BJ (cell line): ENCODE results near the gene CCL14. TPM values are rescaled to one million over a fixed set of nuclear protein-coding genes. Genes with fewer than 3 reads are reported as not detected.
"Not testable (repeated sequence)": the region's sequence is repeated elsewhere in the genome, so short reads cannot be mapped to it uniquely, and the experiment has no call there.

Source experiments
- CTCF ChIA-PET: fragments of 350-600 bp; formaldehyde crosslinking; extraction: SDS; loops from one replicate; lab custom pipeline; 2021; ENCODE audit warnings: antibody characterized with exemption, inconsistent platforms; lab: Yijun Ruan, JAX
- POLR2A ChIA-PET: fragments of 300-600 bp; sonication (Branson Sonifier 250); formaldehyde crosslinking; extraction: SDS; loops from one replicate; lab custom pipeline; 2021; ENCODE audit warnings: antibody characterized with exemption; lab: Charles Lee
- DNase-seq: peaks from one replicate; pipeline ENCODE4 v3.0.0-alpha.2; 2011; ENCODE audit warnings: low read depth
- H3K27me3 ChIP-seq: 2 replicates; pipeline ENCODE4 v1.6.0; 2011; ENCODE audit warnings: low read length; ENCODE audit not compliant: control insufficient read depth, insufficient read depth
- H3K36me3 ChIP-seq: 2 replicates; pipeline ENCODE4 v1.5.1; 2011; ENCODE audit warnings: low read length; ENCODE audit not compliant: control insufficient read depth, insufficient read depth
- H3K4me3 ChIP-seq: 2 replicates; pipeline ENCODE4 v1.5.1; 2011; ENCODE audit warnings: low read depth, mild to moderate bottlenecking, control low read depth, low read length
- CTCF ChIP-seq: IDR thresholded peaks from 2 replicates; pipeline ENCODE4 v1.5.1; 2011; ENCODE audit warnings: low read depth, mild to moderate bottlenecking, control low read depth, inconsistent platforms, low read length, moderate library complexity; ENCODE audit not compliant: insufficient read depth
- polyA plus RNA-seq: library from polyadenylated mRNA; depleted of rRNA; stranded (reverse); fragments of >200 nt; gene quantifications from 2 replicates; pipeline ENCODE4 v1.2.3, GENCODE V29; 2011

The CCL14 gene
- polyA plus RNA-seq, 1 experiment = not detected

- CTCF ChIA-PET = interaction anchor here (1.5 kb wide), 1 partner anchor 9 kb away, joined by 3 read pairs; no protein-coding TSS in a partner anchor
- POLR2A ChIA-PET = no interaction called here
- no peak overlapping the region for H3K4me3 ChIP-seq
- no peak for TF ChIP-seq CTCF
- H3K36me3 ChIP-seq = no peaks in the 10 kb centered on the region
- no peak for DNase-seq
- H3K27me3 ChIP-seq = peaks cover 2% of the 10 kb centered on the region; the same call in 1 of the 2 replicates
Measured at GRCh38 chr17:36001862-36002603, 15.5 kb upstream of the CCL14 start.

DNA sequence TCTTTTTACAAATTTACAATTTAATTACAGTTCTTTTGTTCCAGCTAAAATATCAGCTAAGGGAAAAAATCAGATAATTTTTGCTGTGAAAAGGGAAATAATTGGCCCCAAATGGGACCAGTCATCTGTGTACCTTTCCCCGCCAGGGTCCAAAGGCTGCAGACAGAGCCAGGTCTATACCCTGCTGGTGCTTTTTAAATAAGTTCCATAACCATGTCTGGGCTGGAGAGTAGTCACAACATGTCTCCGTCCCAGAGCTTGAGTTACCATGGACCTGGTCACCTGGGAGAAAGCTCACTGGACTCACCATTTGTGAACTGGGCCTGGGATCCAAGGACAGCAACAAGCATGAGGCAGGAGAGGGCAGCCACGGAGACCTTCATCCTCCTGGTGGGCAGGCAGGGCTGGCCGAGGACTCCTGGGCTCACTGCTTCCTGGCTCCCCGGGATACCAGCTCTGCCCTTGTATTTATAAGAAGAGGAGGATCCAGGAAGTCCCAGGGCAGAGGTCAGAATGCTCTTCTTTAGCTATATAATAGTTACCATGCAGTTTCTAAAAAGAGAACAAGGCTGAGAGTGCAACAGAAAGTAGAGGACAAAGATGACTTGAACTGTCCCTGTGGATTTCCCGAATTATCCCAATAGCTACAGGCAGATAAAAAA, 14.7 kb upstream of the CCL14 start, which contains the start of gene CCL15:
Gene CCL15 (minus strand): TSS at position 444 of the 662 bp plus-strand sequence. CDS start 61 bp downstream, at position 383.
- Histone ChIP-seq H3K27me3 (peaks cover 2% of the 10 kb centered on the region; the same call in 1 of the 2 replicates), H3K36me3 (no peaks in the 10 kb centered on the region), H3K4me3 (no peak within 1 kb of the TSS)
- ChIA-PET CTCF (interaction anchor here (1.5 kb wide), 1 partner anchor 8 kb away, joined by 3 read pairs; no protein-coding TSS in a partner anchor), POLR2A (no interaction called here)
- DNase-seq = no peak
- TF ChIP-seq CTCF = no peak

- POLR2A ChIA-PET = no interaction called here
- Histone ChIP-seq H3K36me3 (no peaks in the 10 kb centered on the region), H3K4me3 (no peak overlapping the region), H3K27me3 (peaks cover 2% of the 10 kb centered on the region; the same call in 1 of the 2 replicates)
- CTCF ChIA-PET = interaction anchor here (1.5 kb wide), 1 partner anchor 8 kb away, joined by 3 read pairs; no protein-coding TSS in a partner anchor
- no peak for TF ChIP-seq CTCF
- DNase-seq = no peak
Measured at GRCh38 chr17:36000732-36001109, 14.2 kb upstream of the CCL14 start.

GRCh38 chr17:35998756-35999155, 12.2 kb upstream of the CCL14 start:
- Histone ChIP-seq H3K4me3 (no peak overlapping the region), H3K36me3 (no peaks in the 10 kb centered on the region), H3K27me3 (no peaks in the 10 kb centered on the region)
- no peak for TF ChIP-seq CTCF
- ChIA-PET POLR2A (no interaction called here), CTCF (no interaction called here)
- DNase-seq = no peak

DNA sequence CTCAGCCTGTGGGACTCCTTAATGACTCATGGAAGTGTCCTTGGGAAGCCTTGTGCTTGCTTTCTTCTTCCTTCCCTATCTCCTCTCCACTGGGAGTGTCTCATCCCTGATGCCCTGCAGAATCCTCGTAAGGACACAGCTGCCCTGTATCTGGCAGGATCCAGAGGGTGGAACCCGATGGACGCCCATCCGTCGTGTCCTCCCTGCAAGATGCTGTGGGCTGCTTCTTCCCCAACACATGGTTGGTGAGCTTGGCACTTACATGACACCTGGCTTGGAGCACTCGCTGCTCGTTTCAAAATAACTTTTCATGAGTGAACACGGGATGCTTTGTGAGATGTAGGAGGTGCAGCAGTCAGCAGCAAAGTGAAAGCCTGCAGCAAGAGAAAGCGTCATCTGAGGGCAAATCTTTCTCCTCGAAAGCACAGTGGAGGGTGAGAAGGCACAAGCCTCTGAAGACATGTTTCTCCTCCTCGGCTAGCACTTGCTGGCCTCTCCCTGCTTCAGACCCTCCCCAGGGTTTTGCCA, 11.6 kb upstream of the CCL14 start:
- Histone ChIP-seq H3K27me3 (no peaks in the 10 kb centered on the region), H3K4me3 (no peak overlapping the region), H3K36me3 (no peaks in the 10 kb centered on the region)
- POLR2A ChIA-PET = no interaction called here
- no peak for DNase-seq
- CTCF ChIA-PET = no interaction called here
- no peak for TF ChIP-seq CTCF

DNA sequence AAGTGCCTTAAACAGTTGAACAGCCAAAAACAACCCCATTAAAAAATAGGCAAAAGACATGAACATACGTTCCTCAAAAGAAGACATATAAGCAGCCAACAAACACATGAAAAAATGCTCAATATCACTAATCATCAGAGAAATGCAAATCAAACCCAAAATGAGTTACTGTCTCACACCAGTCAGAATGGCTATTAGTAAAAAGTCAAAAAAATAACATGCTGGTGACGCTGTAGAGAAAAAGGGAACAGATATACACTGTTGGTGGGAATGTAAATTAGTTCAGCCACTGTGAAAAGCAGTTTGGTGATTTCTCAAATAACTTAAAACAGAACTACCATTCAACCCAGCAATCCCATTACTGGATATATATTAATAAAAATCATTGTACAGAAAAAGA, 8.8 kb upstream of the CCL14 start:
- H3K36me3 ChIP-seq, H3K4me3 ChIP-seq, DNase-seq, H3K27me3 ChIP-seq, POLR2A ChIA-PET: not testable (repeated sequence)
- CTCF ChIA-PET = interaction anchor here (0.6 to 1.5 kb wide), 3 partner anchors 8 to 488 kb away, joined by 3 read pairs; partner anchors contain the start of gene CCL14
